CD4-positive, alpha-beta T cell treated with Interferon alpha-2 for 1 hour (primary cell): Measurements from ENCODE around the gene ZNF185.

Experiments used
- DNase-seq, 2 donors: peaks; one replicate each; pipeline ENCODE4 v3.0.0-alpha.2; 2020 to 2022

Gene ZNF185

GRCh38 chrX:152897222-152898131, at the start of gene ZNF185:
Gene ZNF185 (plus strand): TSS chrX:152898067. CDS start chrX:152914490, 16,423 bp downstream.
- no peak for DNase-seq

DNA sequence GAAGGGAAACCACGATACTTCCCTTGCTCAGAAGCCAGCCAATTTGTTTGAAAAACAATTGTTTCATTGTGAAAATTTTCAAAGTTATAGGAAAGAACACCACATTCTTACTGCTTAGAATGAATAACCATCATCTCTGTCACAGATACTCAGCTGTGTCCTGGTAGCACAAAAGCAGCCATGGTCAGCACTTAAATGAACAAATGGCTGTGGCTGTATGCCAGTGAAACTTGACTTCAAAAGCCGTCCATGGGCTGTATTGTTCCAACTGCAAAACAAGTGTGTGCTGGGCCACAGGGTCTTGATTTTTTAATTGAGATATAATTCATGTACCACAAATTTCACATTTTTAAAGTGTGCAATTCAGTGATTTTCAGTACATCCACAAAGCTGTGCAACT, 47.4 kb upstream of the ZNF185 start:
- DNase-seq: no peak

DNA sequence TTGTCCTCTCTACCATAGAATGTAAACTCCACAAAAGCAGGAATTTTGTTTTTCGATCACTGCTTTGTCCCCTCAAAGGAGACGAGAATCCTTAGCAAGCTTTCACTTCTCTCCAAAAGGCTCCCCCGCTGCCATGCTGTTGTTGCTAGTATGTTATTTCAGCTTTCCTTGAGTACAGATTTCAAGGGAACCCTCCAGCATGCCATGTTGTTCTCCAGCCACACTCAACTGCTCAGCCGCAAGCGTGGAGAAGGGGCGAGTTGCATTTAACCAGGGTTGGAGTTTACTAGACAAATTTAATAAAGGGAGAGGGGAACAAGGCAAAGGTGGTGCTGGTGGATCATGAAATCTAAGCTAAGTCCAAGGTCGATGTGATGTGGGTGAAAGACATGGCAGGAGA, 43.9 kb upstream of the ZNF185 start:
- DNase-seq: no peak

- DNase-seq: no peak
Measured at GRCh38 chrX:152861116-152861515, 36.8 kb upstream of the ZNF185 start.

- DNase-seq: no peak
Measured at GRCh38 chrX:152861826-152862225, 36.0 kb upstream of the ZNF185 start.

DNA sequence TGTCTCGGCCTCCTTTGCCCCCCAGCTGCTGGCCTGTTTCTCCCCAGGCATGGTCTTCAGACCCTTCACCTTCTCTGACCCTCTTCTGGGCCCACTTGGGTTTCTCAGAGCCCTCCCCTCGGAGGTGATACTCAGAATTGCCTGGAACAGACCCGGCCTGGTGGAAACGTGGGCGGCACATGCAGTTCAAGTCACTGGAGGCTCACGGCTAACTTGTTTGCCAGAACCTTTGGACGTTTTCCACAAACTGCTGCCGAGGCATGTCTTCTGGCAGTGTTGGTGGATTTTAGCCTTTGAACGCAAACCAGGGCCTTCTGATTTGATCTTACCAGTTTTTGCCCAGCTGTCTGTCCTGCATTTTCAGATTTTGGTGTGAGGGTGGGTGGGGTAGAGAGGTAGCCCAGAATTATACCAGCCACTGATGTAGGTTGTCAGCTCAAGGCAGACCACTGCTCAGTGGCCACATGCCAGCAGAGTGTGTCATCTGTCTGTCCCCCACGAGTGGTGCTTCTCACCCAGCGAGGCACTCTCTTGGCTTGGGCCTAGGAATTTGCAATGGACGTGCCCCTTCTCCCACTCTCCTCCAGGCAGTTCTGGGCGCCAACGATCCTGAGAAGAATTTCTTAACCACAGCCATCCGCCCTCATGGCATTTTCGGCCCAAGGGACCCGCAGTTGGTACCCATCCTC, 32.5 kb upstream of the ZNF185 start:
- no peak for DNase-seq

- DNase-seq: no peak
Measured at GRCh38 chrX:152866386-152866785, 31.5 kb upstream of the ZNF185 start.

- DNase-seq: no peak
Measured at GRCh38 chrX:152869972-152870371, 27.9 kb upstream of the ZNF185 start.

DNA sequence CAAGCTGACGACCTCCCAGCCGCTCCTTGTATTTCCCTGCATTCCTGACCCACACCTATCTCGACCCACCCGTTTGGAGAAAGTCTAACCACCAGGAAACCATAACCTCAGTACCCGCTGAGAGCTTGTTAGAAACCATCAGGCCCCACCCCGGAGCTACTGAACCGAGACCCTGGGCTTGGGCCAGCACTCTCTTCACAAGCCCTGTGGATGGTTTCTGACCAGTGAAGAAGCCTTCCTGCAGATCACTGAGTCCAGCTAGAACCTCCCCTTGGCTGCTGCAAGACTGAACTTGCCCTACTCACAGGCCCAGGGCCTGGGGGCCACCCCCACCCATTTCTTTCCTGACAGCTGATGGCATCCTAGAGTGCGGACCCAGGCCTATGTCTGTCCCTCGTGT, 26.6 kb upstream of the ZNF185 start:
- DNase-seq: no peak

DNA sequence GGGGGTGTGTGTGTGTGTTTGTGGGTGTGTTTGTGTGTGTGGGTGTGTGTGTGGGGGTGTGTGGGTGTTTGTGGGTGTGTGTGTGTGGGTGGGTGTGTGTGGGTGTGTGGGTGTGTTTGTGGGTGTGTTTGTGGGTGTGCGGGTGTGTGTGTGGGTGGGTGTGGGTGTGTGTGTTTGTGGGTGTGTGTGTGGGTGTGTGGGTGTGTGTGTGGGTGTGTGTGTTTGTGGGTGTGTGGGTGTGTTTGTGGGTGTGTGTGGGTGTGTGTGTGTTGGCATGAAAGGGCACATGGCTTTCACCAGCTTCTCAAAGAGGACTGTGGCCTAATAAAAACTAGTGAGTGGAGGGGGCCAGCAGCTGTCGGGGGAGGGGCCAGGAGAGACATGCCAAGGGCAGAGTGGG, 25.3 kb upstream of the ZNF185 start:
- DNase-seq: no peak

DNA sequence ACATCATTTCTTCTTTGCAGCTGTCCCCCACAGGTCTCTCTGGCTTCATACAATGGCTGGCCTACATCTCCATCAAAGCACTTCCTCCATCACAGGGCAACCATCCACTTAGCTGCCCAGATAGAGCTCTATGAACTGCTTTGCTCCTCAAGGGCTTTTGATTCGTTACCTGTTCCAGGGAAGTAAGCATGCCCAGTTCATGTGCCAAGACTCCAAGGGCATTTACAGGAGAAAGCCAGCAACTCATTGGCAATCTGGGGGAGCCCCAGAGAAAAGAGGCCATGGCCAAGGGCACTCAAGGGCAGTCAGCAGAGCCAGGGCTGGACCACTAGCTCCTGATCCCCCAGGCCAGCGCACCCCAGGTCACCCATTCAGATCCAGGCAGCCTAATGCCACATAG, 24.5 kb upstream of the ZNF185 start:
- no peak for DNase-seq

DNA sequence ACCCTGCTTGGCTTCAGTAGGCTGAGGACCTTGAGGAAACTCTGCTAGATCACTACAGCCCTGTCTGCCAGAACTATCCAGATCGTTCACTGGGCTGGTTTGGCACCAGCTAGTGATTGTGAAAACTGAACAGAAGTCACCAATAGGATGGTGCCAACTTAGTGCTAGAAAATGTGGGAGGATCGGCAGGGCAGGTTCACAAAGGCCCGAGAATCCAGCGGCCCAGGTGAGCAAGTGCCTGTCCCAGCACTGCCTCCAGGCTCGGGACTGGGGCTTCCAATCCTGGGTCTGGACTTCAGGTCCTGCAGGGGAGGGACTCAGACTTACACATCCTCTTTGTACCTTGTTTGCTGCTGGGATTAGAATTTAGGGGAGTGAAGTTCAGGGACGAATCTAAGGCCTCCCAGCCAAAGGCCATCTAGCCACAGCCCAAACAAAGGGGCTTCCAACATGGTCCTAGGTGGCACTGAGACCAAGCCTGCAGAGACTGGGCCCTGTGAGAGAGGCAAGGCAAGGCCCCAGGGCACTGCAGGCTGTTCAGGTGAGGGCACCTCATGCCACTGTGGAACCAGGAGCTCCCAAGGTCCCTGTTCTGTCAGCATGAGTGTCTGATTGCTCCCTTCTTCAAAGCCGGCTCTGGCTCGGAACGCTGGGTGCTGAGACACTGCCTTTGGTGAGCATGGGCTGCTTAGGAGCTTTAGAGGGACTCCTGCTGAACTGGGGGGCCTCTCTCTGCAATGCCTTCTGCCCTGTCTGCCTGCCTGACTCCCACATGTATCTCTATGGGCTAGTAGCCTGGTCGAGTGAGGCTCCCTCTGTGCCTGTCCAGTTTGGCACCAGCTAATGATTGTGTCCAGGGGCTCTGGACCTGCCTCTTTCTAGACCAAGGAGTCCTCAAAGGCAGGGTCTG, 20.7 kb upstream of the ZNF185 start:
- no peak for DNase-seq

DNA sequence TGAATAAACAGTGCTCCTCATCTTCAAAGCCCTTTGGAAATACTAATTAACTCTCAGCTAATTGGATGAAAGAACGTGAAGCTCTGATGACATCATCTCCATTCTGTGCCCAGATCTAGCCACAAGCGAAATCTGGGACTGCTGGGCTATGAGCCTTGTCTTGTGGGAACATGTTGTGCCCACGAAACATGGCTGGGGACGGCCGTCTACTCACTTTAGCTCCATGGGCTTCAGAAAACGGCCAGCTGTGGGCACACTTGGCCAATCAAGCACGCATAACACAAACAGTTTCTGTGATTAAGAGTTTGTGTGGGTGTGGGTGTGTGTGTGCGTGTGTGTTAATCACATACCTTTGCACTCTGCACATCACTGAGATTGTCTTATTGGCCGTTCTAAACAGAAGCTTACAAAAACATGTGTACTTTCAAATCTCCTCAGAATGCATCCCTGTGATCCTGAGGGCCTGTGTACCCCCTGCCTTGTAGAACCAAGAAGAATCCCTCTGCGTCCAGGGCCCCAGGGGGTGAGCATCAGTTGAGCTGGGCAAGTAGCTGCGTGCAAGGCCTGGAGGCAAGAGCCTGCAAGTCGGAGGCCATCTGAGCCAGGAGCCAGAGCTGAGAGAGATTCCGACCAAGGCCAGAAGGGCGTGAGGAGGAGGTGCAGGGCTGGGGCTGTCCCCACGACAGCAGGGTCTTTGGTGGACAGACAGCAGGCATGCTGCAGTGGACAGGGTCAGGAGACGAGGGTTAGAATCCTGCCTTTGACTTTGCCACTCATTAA, 18.7 kb upstream of the ZNF185 start:
- no peak for DNase-seq

- no peak for DNase-seq
Measured at GRCh38 chrX:152881289-152881688, 16.6 kb upstream of the ZNF185 start.

- DNase-seq: no peak
Measured at GRCh38 chrX:152884171-152884570, 13.7 kb upstream of the ZNF185 start.

DNA sequence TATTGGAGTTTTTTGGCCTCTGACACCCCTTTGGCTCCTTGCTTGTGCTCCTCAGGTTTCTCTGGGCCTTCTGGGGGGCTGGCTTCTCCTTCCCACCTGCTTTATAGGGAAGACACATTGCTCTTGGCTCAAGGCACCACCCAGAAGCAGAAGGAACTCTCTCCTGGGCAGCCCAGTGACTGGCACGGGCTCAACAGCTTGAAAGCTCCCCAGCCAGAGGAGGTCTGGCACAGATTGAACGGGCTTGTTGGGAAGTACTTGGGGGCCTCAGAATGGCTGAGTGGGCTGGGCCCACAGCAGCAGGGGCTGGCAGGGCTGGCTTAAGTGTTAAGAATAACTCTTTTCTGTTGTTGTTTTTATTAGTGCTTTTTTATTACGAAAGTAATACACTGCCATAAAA, 11.2 kb upstream of the ZNF185 start:
- no peak for DNase-seq

DNA sequence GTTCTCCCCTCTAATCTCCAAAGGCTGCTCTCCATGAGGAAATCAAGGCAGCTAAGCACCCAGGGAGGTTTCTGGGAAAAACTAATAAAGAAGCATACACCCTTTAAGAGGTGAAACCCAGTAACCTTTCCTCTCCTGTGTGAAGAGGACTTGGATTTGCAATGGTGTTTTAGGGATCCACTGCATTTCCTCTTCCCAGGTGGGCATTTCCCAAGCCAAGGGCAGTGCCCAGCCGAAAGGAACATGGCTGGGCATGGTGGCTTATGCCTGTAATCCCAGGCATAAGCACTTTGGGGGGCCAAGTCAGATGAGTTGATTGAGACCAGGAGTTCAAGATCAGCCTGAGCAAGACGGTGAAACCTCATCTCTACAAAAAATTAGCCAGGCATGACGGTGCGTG, 5.4 kb upstream of the ZNF185 start:
- DNase-seq: no peak

- DNase-seq: no peak
Measured at GRCh38 chrX:152892999-152893891, 4.6 kb upstream of the ZNF185 start.

DNA sequence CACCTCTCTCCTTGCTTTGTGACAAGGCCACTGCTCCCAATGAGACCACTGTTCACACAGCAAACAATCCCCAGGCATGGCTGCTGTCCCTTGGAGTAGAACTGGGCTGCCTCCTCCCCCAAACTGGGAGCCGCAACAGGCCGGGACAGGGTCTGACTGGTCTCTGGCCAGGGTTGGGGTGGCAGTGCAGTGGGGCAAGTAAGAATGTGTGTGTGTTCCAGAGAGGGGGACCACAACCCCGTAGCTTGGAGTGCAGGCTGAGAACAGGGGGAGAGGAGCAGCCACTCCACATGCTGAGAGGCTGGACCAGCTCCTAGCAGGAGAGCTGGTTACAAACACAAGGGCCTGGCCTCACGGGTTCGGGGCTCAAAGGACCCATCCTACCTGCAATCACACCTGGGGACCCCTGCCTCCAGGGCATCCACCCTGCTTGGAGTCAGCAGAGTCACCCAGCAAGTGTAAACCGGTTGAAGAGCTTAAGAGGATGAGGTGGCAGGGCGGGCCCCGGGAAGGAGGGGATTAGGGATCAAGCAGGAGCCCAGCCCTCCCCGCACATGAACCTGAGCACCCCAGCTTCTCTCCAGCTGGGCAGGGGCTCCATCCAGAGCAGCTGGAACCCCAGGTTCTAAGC, 3.8 kb upstream of the ZNF185 start:
- no peak for DNase-seq

GRCh38 chrX:152895121-152895520, 2.7 kb upstream of the ZNF185 start:
- no peak for DNase-seq
